ENCODE data around the gene MRPS11.
A peak's percentile ranks its signal among the peaks of the same experiment; 100 is the strongest.

Gene MRPS11

GRCh38 chr15:88447206-88447605, 20.3 kb upstream of the MRPS11 start:
- H3K4me3 ChIP-seq (replicated peaks; ENCODE audit: low read depth, low read length) = no peak overlapping the region
- no peak for DNase-seq (ENCODE audit: extremely low read depth, low read depth)
- TF ChIP-seq, protein P1, sequence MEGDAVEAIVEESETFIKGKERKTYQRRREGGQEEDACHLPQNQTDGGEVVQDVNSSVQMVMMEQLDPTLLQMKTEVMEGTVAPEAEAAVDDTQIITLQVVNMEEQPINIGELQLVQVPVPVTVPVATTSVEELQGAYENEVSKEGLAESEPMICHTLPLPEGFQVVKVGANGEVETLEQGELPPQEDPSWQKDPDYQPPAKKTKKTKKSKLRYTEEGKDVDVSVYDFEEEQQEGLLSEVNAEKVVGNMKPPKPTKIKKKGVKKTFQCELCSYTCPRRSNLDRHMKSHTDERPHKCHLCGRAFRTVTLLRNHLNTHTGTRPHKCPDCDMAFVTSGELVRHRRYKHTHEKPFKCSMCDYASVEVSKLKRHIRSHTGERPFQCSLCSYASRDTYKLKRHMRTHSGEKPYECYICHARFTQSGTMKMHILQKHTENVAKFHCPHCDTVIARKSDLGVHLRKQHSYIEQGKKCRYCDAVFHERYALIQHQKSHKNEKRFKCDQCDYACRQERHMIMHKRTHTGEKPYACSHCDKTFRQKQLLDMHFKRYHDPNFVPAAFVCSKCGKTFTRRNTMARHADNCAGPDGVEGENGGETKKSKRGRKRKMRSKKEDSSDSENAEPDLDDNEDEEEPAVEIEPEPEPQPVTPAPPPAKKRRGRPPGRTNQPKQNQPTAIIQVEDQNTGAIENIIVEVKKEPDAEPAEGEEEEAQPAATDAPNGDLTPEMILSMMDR (IDR thresholded peaks at IDR 0.05; ENCODE audit: low read depth, low read length, missing control alignments) = no peak

- TF ChIP-seq, protein P1 (IDR thresholded peaks at IDR 0.05; ENCODE audit: low read depth, low read length, missing control alignments) = no peak
These were observed 19.8 kb upstream of the MRPS11 start for GRCh38 chr15:88447741-88448140.

DNA sequence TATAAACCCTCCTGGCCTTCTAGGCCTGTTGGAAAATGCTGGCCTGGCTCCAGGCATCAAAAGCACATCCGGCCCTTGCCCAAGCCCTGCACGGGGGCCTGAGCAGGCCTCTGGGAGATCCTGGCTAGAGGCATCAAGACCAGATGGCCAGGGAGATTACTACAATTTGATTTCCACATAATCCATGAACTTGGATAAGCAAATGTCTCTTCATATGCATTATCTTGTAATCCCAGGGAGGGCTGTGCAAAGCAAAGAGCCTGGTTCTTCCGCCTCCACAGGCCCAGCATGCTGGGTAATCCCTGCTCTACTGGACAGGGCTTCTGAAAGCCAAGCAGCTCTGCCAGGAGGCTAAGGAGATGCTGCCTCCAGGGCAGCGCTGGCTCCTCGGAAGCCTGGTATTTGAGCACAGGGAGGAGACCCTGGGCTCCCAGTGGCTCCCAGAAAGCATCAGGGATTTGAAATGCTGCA, 18.5 kb upstream of the MRPS11 start:
- H3K4me3 ChIP-seq (replicated peaks; ENCODE audit: low read depth, low read length) = no peak overlapping the region
- no peak for DNase-seq (ENCODE audit: extremely low read depth, low read depth)
- TF ChIP-seq, protein P1 (IDR thresholded peaks at IDR 0.05; ENCODE audit: low read depth, low read length, missing control alignments) = no peak

More at GRCh38 chr15:88447741-88448140, 19.8 kb upstream of the MRPS11 start:
- no peak overlapping the region for H3K4me3 ChIP-seq (replicated peaks; ENCODE audit: low read depth, low read length)
- DNase-seq (ENCODE audit: extremely low read depth, low read depth) = no peak

- TF ChIP-seq, protein P1 (IDR thresholded peaks at IDR 0.05; ENCODE audit: low read depth, low read length, missing control alignments) = no peak
- no peak for DNase-seq (ENCODE audit: extremely low read depth, low read depth)
- no peak overlapping the region for H3K4me3 ChIP-seq (replicated peaks; ENCODE audit: low read depth, low read length)
These were observed 17.9 kb upstream of the MRPS11 start for GRCh38 chr15:88449581-88449980.

DNA sequence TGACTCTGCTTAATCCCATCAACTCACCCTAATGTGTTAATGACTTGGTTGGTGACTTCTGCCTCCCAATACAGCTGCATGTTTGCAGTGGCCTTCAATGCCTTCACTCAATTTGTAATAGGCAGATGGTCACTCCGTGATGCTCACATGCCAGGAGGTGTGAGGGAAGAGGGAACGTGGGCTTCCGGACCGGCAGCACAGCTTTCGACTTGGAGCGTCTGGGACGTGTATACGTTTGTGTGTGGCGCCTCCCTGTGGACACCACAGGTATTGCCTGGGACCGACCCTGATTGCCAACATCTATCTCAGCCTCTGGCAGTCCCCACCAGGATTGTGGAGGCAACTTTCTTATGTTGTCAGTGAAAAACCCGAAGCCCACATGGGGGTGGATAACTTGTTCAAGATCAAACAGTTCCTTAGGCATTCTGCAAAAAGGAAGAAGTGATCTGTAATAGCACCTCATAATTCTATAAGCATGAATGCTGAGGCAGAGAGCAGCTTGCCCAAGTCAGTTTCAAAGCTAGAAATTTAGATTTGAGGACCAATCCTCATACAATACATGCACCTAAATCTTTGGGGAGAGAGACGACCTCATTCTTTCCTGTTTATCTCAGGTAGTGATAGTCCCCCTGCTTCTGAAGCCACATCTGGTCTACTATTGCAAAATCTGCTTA, 17.2 kb upstream of the MRPS11 start:
- TF ChIP-seq, protein P1 (IDR thresholded peaks at IDR 0.05; ENCODE audit: low read depth, low read length, missing control alignments) = peak; percentile 93
- DNase-seq (ENCODE audit: extremely low read depth, low read depth) = no peak
- H3K4me3 ChIP-seq (replicated peaks; ENCODE audit: low read depth, low read length) = no peak overlapping the region

GRCh38 chr15:88453651-88454050, 13.9 kb upstream of the MRPS11 start:
- TF ChIP-seq, protein P1 (IDR thresholded peaks at IDR 0.05; ENCODE audit: low read depth, low read length, missing control alignments) = no peak
- DNase-seq (ENCODE audit: extremely low read depth, low read depth) = no peak
- H3K4me3 ChIP-seq (replicated peaks; ENCODE audit: low read depth, low read length) = no peak overlapping the region

DNA sequence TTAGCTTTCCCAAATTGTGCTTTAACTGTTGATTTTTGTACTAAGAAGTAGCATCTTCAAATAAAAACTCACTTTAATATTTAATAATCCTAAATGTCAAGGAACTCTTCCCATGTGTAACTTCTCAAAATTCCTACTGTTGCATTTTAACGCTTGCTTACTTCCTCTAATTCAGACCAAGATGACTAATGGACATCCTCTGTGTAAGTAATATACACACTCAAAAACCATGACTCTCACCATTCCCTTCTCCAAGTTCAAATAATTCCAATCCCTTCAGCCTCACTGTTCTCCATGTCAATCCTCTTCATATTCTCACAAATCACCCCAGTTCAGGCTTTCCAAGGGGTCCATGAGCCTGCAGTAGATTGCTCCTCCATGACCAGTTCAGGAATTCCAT, 13.3 kb upstream of the MRPS11 start:
- DNase-seq (ENCODE audit: extremely low read depth, low read depth) = no peak
- H3K4me3 ChIP-seq (replicated peaks; ENCODE audit: low read depth, low read length) = no peak overlapping the region
- TF ChIP-seq, protein P1 (IDR thresholded peaks at IDR 0.05; ENCODE audit: low read depth, low read length, missing control alignments) = no peak
